Cardiac septum (tissue), 1 donor: ENCODE data around the gene FAM107A. TPM values are rescaled to one million over a fixed set of nuclear protein-coding genes. Genes with fewer than 3 reads are reported as not detected.

Source experiments
- DNase-seq: peaks from one replicate; pipeline ENCODE4 v3.0.0-alpha.2; 2020; ENCODE audit warnings: low spot score
- intact Hi-C: fragments of 100-400 bp; cut with DNase I; formaldehyde crosslinking; loops from one replicate; pipeline ENCODE4 v1.14.0; 2022
- total RNA-seq: library from RNA; stranded (reverse); fragmentation: NEBNext Ultra II Directional; extraction: Animal tissue kit (Norgen Biotek cat#: 25700); gene quantifications from one replicate; pipeline ENCODE4 v1.2.1, GENCODE V29; 2021
- donor health status: DM: no; HTN: no; CAD: no.

FAM107A gene
- total RNA-seq, 1 donor from 2014 or later = 29.9 TPM

GRCh38 chr3:58572013-58572633, 5.1 kb downstream of the FAM107A start:
- intact Hi-C loops = loop anchor here (10.0 kb wide), 1 partner anchor 323 kb away; no protein-coding TSS in a partner anchor
- DNase-seq = no peak

- intact Hi-C loops = loop anchor here (10.0 kb wide), 1 partner anchor 324 kb away; no protein-coding TSS in a partner anchor
Observed at GRCh38 chr3:58570851-58571250, 6.3 kb downstream of the FAM107A start.

GRCh38 chr3:58569287-58570001, 7.7 kb downstream of the FAM107A start:
- peak; percentile 69 for DNase-seq
- intact Hi-C loops = loop anchor here (10.0 kb wide), 1 partner anchor 325 kb away; no protein-coding TSS in a partner anchor

More at GRCh38 chr3:58570851-58571250, 6.3 kb downstream of the FAM107A start:
- peak; percentile 29 for DNase-seq

GRCh38 chr3:58568572-58569286, 8.5 kb downstream of the FAM107A start:
- DNase-seq = peak; percentile 88
- intact Hi-C loops = loop anchor here (1.0 kb wide), 1 partner anchor 61 kb away; no protein-coding TSS in a partner anchor

GRCh38 chr3:58567251-58567515, 10.0 kb downstream of the FAM107A start:
- intact Hi-C loops = no loop called here
- no peak for DNase-seq

- intact Hi-C loops = no loop called here
Observed at GRCh38 chr3:58566398-58567250, 10.6 kb downstream of the FAM107A start.

GRCh38 chr3:58565621-58566397, 11.4 kb downstream of the FAM107A start:
- peak; percentile 60 for DNase-seq
- intact Hi-C loops = no loop called here

More at GRCh38 chr3:58566398-58567250, 10.6 kb downstream of the FAM107A start:
- peak; percentile 68 for DNase-seq

- peak; percentile 73 for DNase-seq
- intact Hi-C loops = no loop called here
Observed at GRCh38 chr3:58564456-58565160, 12.6 kb downstream of the FAM107A start.

GRCh38 chr3:58564054-58564453, 13.1 kb downstream of the FAM107A start:
- DNase-seq = no peak
- intact Hi-C loops = no loop called here

- intact Hi-C loops = no loop called here
- DNase-seq = peak; percentile 47
Observed at GRCh38 chr3:58563386-58564035, 13.7 kb downstream of the FAM107A start.

- intact Hi-C loops = no loop called here
Observed at GRCh38 chr3:58562498-58562897, 14.7 kb downstream of the FAM107A start.

GRCh38 chr3:58560771-58561311, 16.4 kb downstream of the FAM107A start:
- DNase-seq = no peak
- intact Hi-C loops = no loop called here

More at GRCh38 chr3:58562498-58562897, 14.7 kb downstream of the FAM107A start:
- peak; percentile 63 for DNase-seq

- intact Hi-C loops = no loop called here
- DNase-seq = peak; percentile 54
Observed at GRCh38 chr3:58559586-58559985, 17.6 kb downstream of the FAM107A start.

- intact Hi-C loops = no loop called here
- no peak for DNase-seq
Observed at GRCh38 chr3:58557491-58557890, 19.7 kb downstream of the FAM107A start.

GRCh38 chr3:58556761-58557221, 20.4 kb downstream of the FAM107A start:
- no peak for DNase-seq
- intact Hi-C loops = no loop called here

GRCh38 chr3:58556001-58556400, 21.2 kb downstream of the FAM107A start:
- DNase-seq = no peak
- intact Hi-C loops = no loop called here

- intact Hi-C loops = no loop called here
- peak; percentile 17 for DNase-seq
Observed at GRCh38 chr3:58555203-58555602, 22.0 kb downstream of the FAM107A start.
